ENCODE data around the gene PLGRKT. TPM values are rescaled to one million over a fixed set of nuclear protein-coding genes. Genes with fewer than 3 reads are reported as not detected.

PLGRKT gene
- 18.3 and 18.5 TPM in 2 replicates for polyA plus RNA-seq (2013)

GRCh38 chr9:5437254-5438216, at the start of gene PLGRKT:
Gene PLGRKT, minus strand, starts transcription at chr9:5437925. Its CDS starts 5,948 bp downstream, at chr9:5431977.
- Histone ChIP-seq H2AFZ (ENCODE audit: insufficient read depth, low read length, poor library complexity) (peak within 1 kb of the TSS; percentile 90), H3K79me1 (ENCODE audit: low read length) (peaks cover 16% of the 10 kb centered on the region), H3K4ac (ENCODE audit: low read depth, low read length) (peak within 1 kb of the TSS; percentile 49), H4K12ac (ENCODE audit: low read depth, low read length) (peak within 1 kb of the TSS; percentile 65), H3K4me1 (ENCODE audit: control insufficient read depth in 1 of 2, insufficient read depth in 2 of 2, low read length in 2 of 2) (peaks cover 10 to 13% of the 10 kb centered on the region in 2 experiments), H3K14ac (ENCODE audit: low read length) (peak within 1 kb of the TSS; percentile 96), H3K27ac (ENCODE audit: low read depth, low read length) (peak within 1 kb of the TSS; percentile 82), H2BK5ac (ENCODE audit: low read depth, low read length, poor library complexity) (peak within 1 kb of the TSS; percentile 87), H2AK5ac (ENCODE audit: low read length) (peak within 1 kb of the TSS; percentile 2), H3K27me3 (ENCODE audit: insufficient read depth, low read length) (no peaks in the 10 kb centered on the region), H4K8ac (ENCODE audit: low read depth, low read length) (peak within 1 kb of the TSS; percentile 90), H3K9ac (ENCODE audit: low read length) (peak within 1 kb of the TSS; percentile 64), H2BK120ac (ENCODE audit: insufficient read depth, low read length, poor library complexity) (peak within 1 kb of the TSS; percentile 89), H3K23ac (ENCODE audit: low read length) (no peak within 1 kb of the TSS), H3K4me2 (ENCODE audit: low read length) (peak within 1 kb of the TSS; percentile 79), H2BK12ac (ENCODE audit: low read length) (peak within 1 kb of the TSS; percentile 19), H3K36me3 (ENCODE audit: control insufficient read depth in 1 of 2, insufficient read depth in 2 of 2, low read length in 2 of 2) (peaks cover 13 to 21% of the 10 kb centered on the region in 2 experiments), H4K91ac (ENCODE audit: low read depth, low read length) (peak within 1 kb of the TSS; percentile 91), H3K4me3 (ENCODE audit: low read depth, low read length) (peak within 1 kb of the TSS; percentile 85), H3K79me2 (ENCODE audit: control insufficient read depth, insufficient read depth, low read length, poor library complexity) (peaks cover 2% of the 10 kb centered on the region), H3K18ac (ENCODE audit: low read length) (peak within 1 kb of the TSS; percentile 92), H3K9me3 (ENCODE audit: insufficient read depth, low read depth, low read length) (peaks cover 17% of the 10 kb centered on the region)
- WGBS (ENCODE audit: extremely low coverage, insufficient coverage, insufficient read length) = no CpG with 5 or more reads among the region's 55 CpGs
- peak; percentile 97 for DNase-seq

GRCh38 chr9:5486988-5487387, 49.3 kb upstream of the PLGRKT start:
- no peaks in the 10 kb centered on the region for H3K79me2 ChIP-seq (ENCODE audit: control insufficient read depth, insufficient read depth, low read length, poor library complexity)
- no peak overlapping the region for H3K14ac ChIP-seq (ENCODE audit: low read length)
- no peaks in the 10 kb centered on the region for H3K9me3 ChIP-seq (ENCODE audit: insufficient read depth, low read depth, low read length)
- no peak overlapping the region for H4K12ac ChIP-seq (ENCODE audit: low read depth, low read length)
- H4K8ac ChIP-seq (ENCODE audit: low read depth, low read length) = no peak overlapping the region
- H3K27ac ChIP-seq (ENCODE audit: low read depth, low read length) = no peak overlapping the region
- no peak overlapping the region for H4K91ac ChIP-seq (ENCODE audit: low read depth, low read length)
- no peak overlapping the region for H3K4me3 ChIP-seq (ENCODE audit: low read depth, low read length)
- no peaks in the 10 kb centered on the region for H3K36me3 ChIP-seq (ENCODE audit: control insufficient read depth in 1 of 2, insufficient read depth in 2 of 2, low read length in 2 of 2)
- no peak overlapping the region for H3K18ac ChIP-seq (ENCODE audit: low read length)
- H2AFZ ChIP-seq (ENCODE audit: insufficient read depth, low read length, poor library complexity) = no peak overlapping the region
- no peak overlapping the region for H2BK12ac ChIP-seq (ENCODE audit: low read length)
- DNase-seq = peak in 1 of 2 donors; percentile 49
- no peak overlapping the region for H3K4me2 ChIP-seq (ENCODE audit: low read length)
- H3K4me1 ChIP-seq (ENCODE audit: control insufficient read depth in 1 of 2, insufficient read depth in 2 of 2, low read length in 2 of 2) = no peaks in the 10 kb centered on the region
- H3K9ac ChIP-seq (ENCODE audit: low read length) = no peak overlapping the region
- H2BK5ac ChIP-seq (ENCODE audit: low read depth, low read length, poor library complexity) = no peak overlapping the region
- no peak overlapping the region for H3K4ac ChIP-seq (ENCODE audit: low read depth, low read length)
- WGBS (ENCODE audit: extremely low coverage, insufficient coverage, insufficient read length) = no CpG with 5 or more reads among the region's 5 CpGs
- no peak overlapping the region for H2BK120ac ChIP-seq (ENCODE audit: insufficient read depth, low read length, poor library complexity)
- H3K27me3 ChIP-seq (ENCODE audit: insufficient read depth, low read length) = no peaks in the 10 kb centered on the region
- H3K23ac ChIP-seq (ENCODE audit: low read length) = no peak overlapping the region
- no peak overlapping the region for H2AK5ac ChIP-seq (ENCODE audit: low read length)
- no peaks in the 10 kb centered on the region for H3K79me1 ChIP-seq (ENCODE audit: low read length)

- no CpG with 5 or more reads among the region's 5 CpGs for WGBS (ENCODE audit: extremely low coverage, insufficient coverage, insufficient read length)
- H4K91ac ChIP-seq (ENCODE audit: low read depth, low read length) = no peak overlapping the region
- H3K4ac ChIP-seq (ENCODE audit: low read depth, low read length) = no peak overlapping the region
- H2AK5ac ChIP-seq (ENCODE audit: low read length) = no peak overlapping the region
- no peaks in the 10 kb centered on the region for H3K79me1 ChIP-seq (ENCODE audit: low read length)
- H3K79me2 ChIP-seq (ENCODE audit: control insufficient read depth, insufficient read depth, low read length, poor library complexity) = no peaks in the 10 kb centered on the region
- no peak overlapping the region for H4K12ac ChIP-seq (ENCODE audit: low read depth, low read length)
- no peak overlapping the region for H3K4me2 ChIP-seq (ENCODE audit: low read length)
- H4K8ac ChIP-seq (ENCODE audit: low read depth, low read length) = no peak overlapping the region
- H3K23ac ChIP-seq (ENCODE audit: low read length) = no peak overlapping the region
- H3K9me3 ChIP-seq (ENCODE audit: insufficient read depth, low read depth, low read length) = no peaks in the 10 kb centered on the region
- no peak for DNase-seq
- H3K4me3 ChIP-seq (ENCODE audit: low read depth, low read length) = no peak overlapping the region
- H2AFZ ChIP-seq (ENCODE audit: insufficient read depth, low read length, poor library complexity) = no peak overlapping the region
- no peaks in the 10 kb centered on the region for H3K36me3 ChIP-seq (ENCODE audit: control insufficient read depth in 1 of 2, insufficient read depth in 2 of 2, low read length in 2 of 2)
- H2BK5ac ChIP-seq (ENCODE audit: low read depth, low read length, poor library complexity) = no peak overlapping the region
- H3K9ac ChIP-seq (ENCODE audit: low read length) = no peak overlapping the region
- no peak overlapping the region for H3K27ac ChIP-seq (ENCODE audit: low read depth, low read length)
- H2BK12ac ChIP-seq (ENCODE audit: low read length) = no peak overlapping the region
- no peak overlapping the region for H3K18ac ChIP-seq (ENCODE audit: low read length)
- no peak overlapping the region for H2BK120ac ChIP-seq (ENCODE audit: insufficient read depth, low read length, poor library complexity)
- no peaks in the 10 kb centered on the region for H3K4me1 ChIP-seq (ENCODE audit: control insufficient read depth in 1 of 2, insufficient read depth in 2 of 2, low read length in 2 of 2)
- H3K27me3 ChIP-seq (ENCODE audit: insufficient read depth, low read length) = no peaks in the 10 kb centered on the region
- no peak overlapping the region for H3K14ac ChIP-seq (ENCODE audit: low read length)
These were observed 47.8 kb upstream of the PLGRKT start for GRCh38 chr9:5485378-5486085.

- no peak overlapping the region for H3K14ac ChIP-seq (ENCODE audit: low read length)
- no peaks in the 10 kb centered on the region for H3K36me3 ChIP-seq (ENCODE audit: control insufficient read depth in 1 of 2, insufficient read depth in 2 of 2, low read length in 2 of 2)
- no peak overlapping the region for H2AFZ ChIP-seq (ENCODE audit: insufficient read depth, low read length, poor library complexity)
- H3K79me1 ChIP-seq (ENCODE audit: low read length) = no peaks in the 10 kb centered on the region
- H4K91ac ChIP-seq (ENCODE audit: low read depth, low read length) = no peak overlapping the region
- H2BK5ac ChIP-seq (ENCODE audit: low read depth, low read length, poor library complexity) = no peak overlapping the region
- no peak overlapping the region for H3K4me3 ChIP-seq (ENCODE audit: low read depth, low read length)
- DNase-seq = no peak
- H3K9me3 ChIP-seq (ENCODE audit: insufficient read depth, low read depth, low read length) = no peaks in the 10 kb centered on the region
- H3K9ac ChIP-seq (ENCODE audit: low read length) = no peak overlapping the region
- H3K4ac ChIP-seq (ENCODE audit: low read depth, low read length) = no peak overlapping the region
- H2BK120ac ChIP-seq (ENCODE audit: insufficient read depth, low read length, poor library complexity) = no peak overlapping the region
- no peak overlapping the region for H3K4me2 ChIP-seq (ENCODE audit: low read length)
- no peaks in the 10 kb centered on the region for H3K27me3 ChIP-seq (ENCODE audit: insufficient read depth, low read length)
- H4K8ac ChIP-seq (ENCODE audit: low read depth, low read length) = no peak overlapping the region
- no peak overlapping the region for H2AK5ac ChIP-seq (ENCODE audit: low read length)
- H3K18ac ChIP-seq (ENCODE audit: low read length) = no peak overlapping the region
- H4K12ac ChIP-seq (ENCODE audit: low read depth, low read length) = no peak overlapping the region
- H3K23ac ChIP-seq (ENCODE audit: low read length) = no peak overlapping the region
- no peaks in the 10 kb centered on the region for H3K4me1 ChIP-seq (ENCODE audit: control insufficient read depth in 1 of 2, insufficient read depth in 2 of 2, low read length in 2 of 2)
- H3K79me2 ChIP-seq (ENCODE audit: control insufficient read depth, insufficient read depth, low read length, poor library complexity) = no peaks in the 10 kb centered on the region
- H3K27ac ChIP-seq (ENCODE audit: low read depth, low read length) = no peak overlapping the region
- no CpG with 5 or more reads among the region's 2 CpGs for WGBS (ENCODE audit: extremely low coverage, insufficient coverage, insufficient read length)
- H2BK12ac ChIP-seq (ENCODE audit: low read length) = no peak overlapping the region
These were observed 45.6 kb upstream of the PLGRKT start for GRCh38 chr9:5483306-5483705.

Measured in trophoblast cell (in vitro differentiated cells and primary cell).